ENCODE data around the gene FLYWCH1.

Gene FLYWCH1

DNA sequence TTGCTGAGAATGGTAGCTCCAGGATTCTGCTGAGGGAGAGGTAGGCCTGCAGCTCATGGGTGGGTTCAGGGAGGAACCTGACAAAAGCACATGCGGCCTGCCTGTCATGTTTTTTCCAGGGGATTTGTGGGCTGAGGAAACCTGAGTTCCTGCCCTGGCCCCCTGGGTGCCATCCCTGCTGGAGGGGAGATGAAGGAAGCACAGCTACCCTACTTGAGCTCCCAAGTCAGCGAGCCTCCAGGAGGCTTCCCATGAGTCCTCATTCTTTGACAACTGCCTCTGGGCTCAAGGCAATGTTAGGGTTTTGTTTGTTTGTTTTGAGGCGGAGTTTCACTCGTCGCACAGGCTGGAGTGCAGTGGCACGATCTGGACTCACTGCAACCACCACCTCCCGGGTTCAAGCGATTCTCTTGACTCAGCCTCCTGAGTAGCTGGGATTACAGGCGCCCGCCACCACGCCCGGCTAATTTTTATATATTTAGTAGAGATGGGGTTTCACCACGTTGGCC is 12.1 kb upstream of the FLYWCH1 start:
- DNase-seq = no peak

DNA sequence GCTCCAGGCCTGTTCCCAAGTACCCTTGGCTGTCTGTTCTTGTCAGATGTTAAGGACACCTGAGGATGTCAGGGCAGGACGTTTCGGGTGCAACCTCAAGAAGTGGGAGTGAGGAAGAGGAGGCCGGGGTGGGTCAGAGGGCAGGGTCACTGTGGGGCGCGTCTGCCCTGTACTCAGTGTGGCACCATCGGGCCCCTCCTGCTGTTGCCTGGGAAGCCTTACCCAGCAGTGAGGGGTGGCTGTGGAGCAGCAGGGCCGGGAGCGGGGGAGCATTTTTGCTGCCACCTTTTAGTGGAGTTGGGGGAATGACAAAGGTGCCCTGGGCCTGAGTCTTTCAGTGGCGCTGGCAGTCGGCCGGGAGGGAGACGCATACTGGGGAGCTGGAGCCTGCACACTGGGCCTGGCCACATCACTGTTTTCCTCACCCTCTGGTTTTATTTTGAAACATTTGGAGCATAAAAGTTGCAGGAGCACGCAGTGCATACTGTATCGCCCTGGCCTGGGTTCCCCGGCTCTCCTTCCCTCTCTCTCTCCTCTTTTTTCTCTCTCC is 11.1 kb upstream of the FLYWCH1 start:
- no peak for DNase-seq

DNA sequence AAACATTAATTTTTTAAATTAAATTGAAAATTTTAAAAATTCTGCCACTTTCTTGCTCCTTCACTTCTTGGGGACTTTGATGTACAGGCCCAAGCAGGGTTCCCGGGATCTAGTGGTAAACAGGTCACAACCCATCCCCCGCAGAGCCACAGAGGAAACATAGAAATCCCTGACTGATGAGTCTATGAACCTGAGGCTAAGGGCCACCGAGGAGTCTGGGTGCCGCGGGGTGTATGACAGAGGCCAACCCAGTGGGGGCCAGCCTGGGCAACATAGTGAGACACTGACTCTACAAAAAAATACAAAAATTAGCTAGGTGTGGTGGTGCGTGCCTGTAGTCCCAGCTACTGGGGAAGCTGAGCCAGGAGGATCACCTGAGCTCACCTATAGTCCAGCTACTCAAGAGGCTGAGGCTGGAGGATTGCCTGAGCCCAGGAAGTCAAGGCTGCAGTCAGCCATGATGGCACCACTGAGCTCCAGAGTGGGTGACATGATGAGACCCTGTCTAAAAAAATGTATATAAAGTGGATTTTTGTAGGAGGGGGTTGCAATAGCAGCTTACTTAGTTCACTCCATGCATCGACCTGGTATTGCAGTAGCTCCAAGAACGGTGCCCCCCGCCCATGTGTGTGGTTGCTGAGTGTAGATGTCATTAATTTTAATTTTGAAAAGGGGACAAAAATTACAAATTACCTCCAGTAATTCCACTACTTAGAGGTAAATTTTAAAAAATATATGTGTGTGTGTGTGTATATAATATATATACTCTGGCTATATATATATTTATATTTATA is 9.2 kb upstream of the FLYWCH1 start:
- no peak for DNase-seq

DNA sequence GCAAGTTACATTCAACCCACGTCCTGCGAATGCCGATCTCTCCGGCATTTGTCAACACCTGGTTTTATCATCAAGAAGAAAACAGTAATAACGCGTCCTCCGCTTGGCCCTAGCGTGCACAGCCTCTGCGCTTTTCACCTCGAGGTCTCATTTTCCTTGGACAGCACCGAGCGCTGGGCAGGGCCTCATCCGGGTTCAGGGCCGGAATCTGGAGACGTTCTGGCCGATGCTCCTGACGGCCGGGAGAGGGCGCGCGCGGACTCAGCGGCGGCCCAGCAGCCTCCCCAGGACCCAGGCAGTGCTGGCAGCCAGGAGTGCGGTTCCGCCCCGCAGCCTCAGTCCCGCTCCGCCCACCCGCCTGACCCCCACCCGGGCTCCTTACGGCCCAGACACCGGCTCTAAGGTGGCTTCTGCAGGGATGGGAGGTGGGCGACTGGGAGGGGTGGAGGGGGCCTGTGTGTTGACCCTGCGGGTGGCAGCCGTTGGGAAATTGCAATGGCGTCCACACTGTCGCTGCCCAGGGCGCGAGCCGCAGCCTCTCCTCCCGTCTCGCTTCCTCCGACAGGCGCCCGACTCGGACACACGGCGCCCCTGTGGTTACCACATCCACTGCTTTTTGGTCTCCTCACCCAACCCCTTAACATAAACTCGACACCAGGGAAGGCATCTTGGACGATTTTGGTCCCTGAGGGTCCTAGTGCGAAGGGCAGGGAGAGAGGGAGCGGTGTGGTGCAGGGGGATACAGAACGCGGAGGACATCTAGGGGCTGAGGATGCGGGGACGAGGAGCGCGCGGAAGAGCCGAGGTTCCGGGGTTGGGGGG is 7.4 kb upstream of the FLYWCH1 start:
- peak; percentile 61 to 86 (median 72) for DNase-seq

- no peak for DNase-seq
Measured at GRCh38 chr16:2904922-2905240, 6.8 kb upstream of the FLYWCH1 start.

- DNase-seq = peak; percentile 84 to 97 (median 88)
Measured at GRCh38 chr16:2905241-2905987, 6.3 kb upstream of the FLYWCH1 start.

- no peak for DNase-seq
Measured at GRCh38 chr16:2905988-2906387, 5.7 kb upstream of the FLYWCH1 start.

DNA sequence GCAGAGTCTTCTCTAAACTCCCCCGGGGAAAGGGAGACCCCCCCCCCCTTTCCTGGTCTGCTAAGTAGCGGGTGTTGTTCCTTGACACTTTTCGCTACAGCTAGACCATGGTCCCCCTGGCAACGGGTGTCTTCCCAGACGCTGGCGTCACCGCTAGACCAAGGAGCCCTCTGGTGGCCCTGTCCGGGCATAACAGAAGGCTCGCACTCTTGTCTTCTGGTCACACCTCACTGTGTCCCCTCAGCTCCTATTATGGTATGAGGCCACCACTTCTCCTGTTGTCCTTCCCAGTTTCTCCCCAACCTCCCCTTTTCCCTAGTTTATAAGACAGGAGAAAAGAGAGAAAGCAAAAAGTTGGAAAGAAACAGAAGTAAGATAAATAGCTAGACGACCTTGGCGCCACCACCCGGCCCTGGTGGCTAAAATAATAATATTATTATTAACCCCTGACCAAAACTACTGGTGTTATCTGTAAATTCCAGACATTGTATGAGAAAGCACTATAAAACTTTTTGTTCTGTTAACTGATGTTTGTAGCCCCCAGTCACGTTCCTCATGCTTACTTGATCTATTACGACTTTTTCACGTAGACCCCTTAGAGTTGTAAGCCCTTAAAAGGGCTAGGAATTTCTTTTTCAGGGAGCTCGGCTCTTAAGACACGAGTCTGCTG is 4.5 kb upstream of the FLYWCH1 start:
- DNase-seq = peak in 4 of 5 donors; percentile 38 to 43 (median 41)

- no peak for DNase-seq
Measured at GRCh38 chr16:2910441-2910969, 1.2 kb upstream of the FLYWCH1 start.

GRCh38 chr16:2912330-2913199 is 834 bp downstream of the FLYWCH1 start:
- DNase-seq = peak in 2 of 5 donors; percentile 30 to 40

DNA sequence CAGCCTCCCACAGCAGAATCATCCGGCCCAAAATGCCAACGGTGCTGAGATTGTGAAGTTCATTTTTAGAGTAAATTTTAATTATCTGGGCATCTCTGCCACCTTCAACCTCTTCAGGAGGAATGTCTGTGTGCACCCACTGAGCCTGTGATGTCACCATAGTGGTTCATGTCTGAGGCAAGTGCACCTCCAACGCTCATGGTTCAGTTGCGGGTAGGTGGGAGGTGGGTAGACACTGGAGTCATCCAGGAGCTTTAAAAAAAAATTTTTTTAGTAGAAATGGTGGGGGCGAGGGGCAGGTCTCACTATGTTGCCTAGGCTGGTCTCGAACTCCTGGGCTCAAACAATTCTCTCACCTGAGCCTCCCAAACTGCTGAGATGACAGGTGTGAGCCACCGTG is 1.9 kb downstream of the FLYWCH1 start:
- no peak for DNase-seq

- DNase-seq = no peak
Measured at GRCh38 chr16:2914233-2914632, 2.5 kb downstream of the FLYWCH1 start.

- no peak for DNase-seq
Measured at GRCh38 chr16:2915196-2915929, 3.6 kb downstream of the FLYWCH1 start.

DNA sequence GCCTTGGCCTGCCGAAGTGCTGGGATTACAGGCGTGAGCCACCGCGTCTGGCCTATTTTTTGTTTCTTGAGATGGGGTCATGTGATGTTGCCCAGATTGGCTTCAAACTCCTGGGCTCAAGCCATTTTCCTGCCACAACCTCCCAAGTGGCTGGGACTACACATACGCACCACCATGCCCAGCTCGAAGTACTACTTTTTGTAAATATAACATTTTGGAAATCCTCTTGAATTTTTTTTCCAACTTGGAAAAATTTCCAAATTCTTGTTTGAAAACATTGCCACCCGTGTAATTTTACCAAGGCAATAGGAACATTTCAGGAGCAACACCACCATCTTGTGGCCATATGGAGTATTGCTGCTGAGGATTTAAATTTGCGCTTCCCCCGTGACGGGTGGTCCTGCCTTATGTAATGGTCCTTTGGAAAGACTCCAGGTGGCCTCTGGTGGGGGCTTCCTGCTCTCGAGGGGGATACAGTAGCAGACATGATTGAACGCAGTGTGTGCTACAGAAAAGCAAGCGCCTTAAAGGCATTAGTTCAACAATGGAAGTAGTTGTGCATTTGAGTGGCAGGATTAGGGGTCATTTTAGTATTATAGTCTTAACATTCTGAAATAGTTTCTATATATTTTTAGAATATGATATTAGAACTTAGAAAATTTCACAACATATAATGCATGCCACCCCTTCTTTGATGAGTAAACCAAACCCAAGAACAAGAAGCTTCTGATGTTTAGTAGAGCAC is 8.0 kb downstream of the FLYWCH1 start:
- peak in 4 of 5 donors; percentile 30 to 57 (median 46) for DNase-seq

DNA sequence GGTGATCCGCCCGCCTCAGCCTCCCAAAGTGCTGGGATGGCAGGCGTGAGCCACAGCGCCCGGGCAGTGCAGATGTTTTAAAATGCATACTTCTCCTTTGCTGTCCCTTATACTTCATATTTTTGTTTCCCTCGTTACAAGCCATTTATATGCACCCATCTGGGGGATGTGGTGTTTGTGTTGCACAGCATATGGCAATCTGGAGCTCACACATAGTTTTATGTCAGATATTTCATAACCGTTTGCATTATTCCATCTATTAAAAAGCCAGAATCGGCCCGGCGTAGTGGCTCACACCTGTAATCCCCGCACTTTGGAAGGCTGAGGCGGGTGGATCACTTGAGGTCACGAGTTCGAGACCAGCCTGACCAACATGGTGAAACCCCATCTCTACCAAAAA is 11.8 kb downstream of the FLYWCH1 start:
- no peak for DNase-seq

- no peak for DNase-seq
Measured at GRCh38 chr16:2924901-2925755, 13.4 kb downstream of the FLYWCH1 start.

- no peak for DNase-seq
Measured at GRCh38 chr16:2925951-2926649, 14.4 kb downstream of the FLYWCH1 start.

- no peak for DNase-seq
Measured at GRCh38 chr16:2926650-2926999, 14.9 kb downstream of the FLYWCH1 start.
